Activated CD4-positive, alpha-beta T cell treated with anti-CD3 and anti-CD28 coated beads, Interleukin-2, amount 50 U/mL, for 48 hours (primary cell): ENCODE measurements around the gene LRCH2.
"Not testable (repeated sequence)": the region's sequence is repeated elsewhere in the genome, so short reads cannot be mapped to it uniquely, and the experiment has no call there.

Experiments
- DNase-seq, 2 experiments: peaks; one replicate each; pipeline ENCODE4 v3.0.0-alpha.2; 2020

Gene LRCH2

GRCh38 chrX:115233497-115234455 lies at the start of gene LRCH2:
LRCH2 (minus strand) TSS chrX:115234096; CDS start chrX:115234041, 55 bp downstream.
- peak in 1 of 2 experiments; percentile 2 for DNase-seq

- no peak for DNase-seq
Observed at GRCh38 chrX:115269051-115269683, 35.3 kb upstream of the LRCH2 start.

- no peak for DNase-seq
Observed at GRCh38 chrX:115268421-115268820, 34.5 kb upstream of the LRCH2 start.

GRCh38 chrX:115266300-115266699 lies 32.4 kb upstream of the LRCH2 start:
- no peak for DNase-seq

GRCh38 chrX:115264009-115264408 lies 30.1 kb upstream of the LRCH2 start:
- DNase-seq, result no peak

GRCh38 chrX:115261148-115261547 lies 27.3 kb upstream of the LRCH2 start:
- DNase-seq, result no peak

- DNase-seq, result no peak
Observed at GRCh38 chrX:115260330-115260729, 26.4 kb upstream of the LRCH2 start.

- no peak for DNase-seq
Observed at GRCh38 chrX:115259238-115259875, 25.5 kb upstream of the LRCH2 start.

- DNase-seq, result no peak
Observed at GRCh38 chrX:115257711-115258110, 23.8 kb upstream of the LRCH2 start.

GRCh38 chrX:115255003-115255402 lies 21.1 kb upstream of the LRCH2 start:
- DNase-seq, result no peak

GRCh38 chrX:115251458-115252233 lies 17.8 kb upstream of the LRCH2 start:
- no peak for DNase-seq

GRCh38 chrX:115237056-115237455 lies 3.2 kb upstream of the LRCH2 start:
- no peak for DNase-seq

GRCh38 chrX:115236560-115236959 lies 2.7 kb upstream of the LRCH2 start:
- DNase-seq, result no peak

- no peak for DNase-seq
Observed at GRCh38 chrX:115234461-115234860, 565 bp upstream of the LRCH2 start.

- DNase-seq, result no peak
Observed at GRCh38 chrX:115232933-115233496, 881 bp downstream of the LRCH2 start.

GRCh38 chrX:115229337-115230003 lies 4.4 kb downstream of the LRCH2 start:
- DNase-seq, result no peak

GRCh38 chrX:115226929-115227328 lies 7.0 kb downstream of the LRCH2 start:
- DNase-seq, result no peak

- not testable (repeated sequence) for DNase-seq
Observed at GRCh38 chrX:115217346-115217745, 16.6 kb downstream of the LRCH2 start.

GRCh38 chrX:115214605-115215004 lies 19.3 kb downstream of the LRCH2 start:
- DNase-seq, result no peak

GRCh38 chrX:115214151-115214550 lies 19.7 kb downstream of the LRCH2 start:
- DNase-seq, result no peak

- DNase-seq, result not testable (repeated sequence)
Observed at GRCh38 chrX:115209547-115209946, 24.3 kb downstream of the LRCH2 start.

- no peak for DNase-seq
Observed at GRCh38 chrX:115204040-115204439, 29.9 kb downstream of the LRCH2 start.
